Measurements from ENCODE around the gene CERS6. TPM values are rescaled to one million over a fixed set of nuclear protein-coding genes. Genes with fewer than 3 reads are reported as not detected.

CERS6 gene
- total and polyA plus RNA-seq, 2 of the 8 experiments (the other 6 are each of a cell fraction or from before 2014, with no cell fraction given): 6.8 to 28.2 TPM

DNA sequence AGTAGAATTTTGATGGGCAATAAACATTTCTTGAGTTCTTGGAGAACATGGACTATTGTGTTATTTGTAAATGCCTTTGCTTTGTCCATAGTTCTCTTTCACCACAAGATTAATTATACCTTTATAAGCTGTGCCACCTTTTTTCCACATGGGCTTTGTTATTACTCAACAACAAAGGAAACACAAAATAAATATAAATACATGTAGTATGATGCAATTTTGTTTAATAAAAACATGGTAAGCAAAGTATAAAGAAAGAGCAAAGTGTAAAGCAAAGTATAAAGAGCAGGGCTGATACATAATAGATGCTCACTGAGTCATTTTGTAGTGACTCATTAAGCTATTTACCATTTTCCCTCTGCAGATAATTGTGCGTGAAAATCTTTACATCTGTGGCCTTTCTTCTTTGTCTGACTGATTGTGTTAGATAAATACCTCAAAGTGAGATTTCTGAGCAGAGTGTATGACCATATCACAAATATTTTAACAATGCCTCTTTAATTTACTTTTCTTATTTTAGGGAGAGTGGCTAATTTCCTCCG is 80.9 kb downstream of the CERS6 start:
- no peak overlapping the region for H3K9ac ChIP-seq (replicated peaks in 1 of 4; ENCODE audit: extremely low read depth in 1 of 4, low read depth in 3 of 4, low read length in 3 of 4)
- H3K36me3 ChIP-seq (ENCODE audit: control insufficient read depth in 2 of 4, insufficient read depth in 4 of 4, low read length in 3 of 4): peaks cover 0 to 3% (median 0%) of the 10 kb centered on the region in 4 experiments; a peak in 1 of 8 replicates
- no peaks in the 10 kb centered on the region for H3K27me3 ChIP-seq (replicated peaks in 1 of 4; ENCODE audit: control insufficient read depth in 3 of 4, extremely low read depth in 1 of 4, insufficient read depth in 3 of 4, low read length in 3 of 4)
- no peak overlapping the region for H3K4me2 ChIP-seq (ENCODE audit: insufficient read depth in 1 of 2, low read depth in 2 of 2, low read length in 2 of 2)
- no peak overlapping the region for H2BK120ac ChIP-seq (replicated peaks; ENCODE audit: low read depth, low read length)
- H2AFZ ChIP-seq (ENCODE audit: low read length): no peak overlapping the region
- no peak overlapping the region for H3K56ac ChIP-seq (replicated peaks; ENCODE audit: insufficient read length, low read depth, low read length)
- H3K23ac ChIP-seq (ENCODE audit: insufficient read length): no peak overlapping the region
- no peak overlapping the region for H3K18ac ChIP-seq (ENCODE audit: extremely low read depth, low read length)
- ChIA-PET POLR2A (ENCODE audit: partially characterized antibody) (interaction anchor here (0.7 to 0.8 kb wide), 2 partner anchors 10 to 12 kb away, joined by 3 read pairs; no protein-coding TSS in a partner anchor), CTCF (ENCODE audit: partially characterized antibody) (no interaction called here)
- peaks cover 6% of the 10 kb centered on the region for H3K79me1 ChIP-seq (ENCODE audit: low read depth, low read length)
- no peak overlapping the region for H3K4me3 ChIP-seq (ENCODE audit: extremely low read depth in 1 of 4, insufficient read depth in 2 of 4, low read depth in 3 of 4, low read length in 4 of 4)
- peaks cover 0 to 3% of the 10 kb centered on the region in 2 experiments; a peak in 1 of 4 replicates for H3K9me3 ChIP-seq (ENCODE audit: insufficient read depth in 2 of 2, low read depth in 1 of 2, low read length in 1 of 2)
- peaks cover 0 to 90% of the 10 kb centered on the region in 2 experiments; a peak in 2 of 4 replicates for H3K79me2 ChIP-seq (ENCODE audit: control insufficient read depth in 1 of 2, insufficient read depth in 2 of 2, low read length in 2 of 2)
- H3K4me1 ChIP-seq (replicated peaks in 1 of 4; ENCODE audit: control insufficient read depth in 3 of 4, insufficient read depth in 4 of 4, low read length in 3 of 4): peaks cover 0 to 7% (median 2%) of the 10 kb centered on the region in 4 experiments; a peak in 4 of 7 replicates
- DNase-seq (ENCODE audit: low read depth in 1 of 2, low spot score in 2 of 2) (no peak), FAIRE-seq (no peak)
- no peak overlapping the region for H2BK12ac ChIP-seq (ENCODE audit: low read depth, low read length)
- H3K23me2 ChIP-seq (ENCODE audit: low read depth, low read length): no peaks in the 10 kb centered on the region
- H4K8ac ChIP-seq (ENCODE audit: extremely low read depth, insufficient read depth, low read length): no peak overlapping the region
- no peak overlapping the region for H3K27ac ChIP-seq (ENCODE audit: low read depth, low read length)
- no peak overlapping the region for H3K4ac ChIP-seq (replicated peaks; ENCODE audit: insufficient read length, low read depth, low read length)
- no peak overlapping the region for H2BK5ac ChIP-seq (ENCODE audit: low read depth, low read length)
- H3K14ac ChIP-seq (ENCODE audit: insufficient read length): no peak overlapping the region
- no peak overlapping the region for H4K91ac ChIP-seq (replicated peaks; ENCODE audit: insufficient read length, low read length)
- H2BK15ac ChIP-seq (ENCODE audit: low read length): no peak overlapping the region
- 90% methylated on average over 2 of the region's 2 CpGs; no CpG with 5 or more reads in 1 of the 2 experiments for WGBS, 2 experiments (ENCODE audit: extremely low coverage in 1 of 2, insufficient coverage in 1 of 2, insufficient read length in 1 of 2, insufficient replicate concordance in 2 of 2, low coverage in 1 of 2, low lambda C conversion rate in 2 of 2, missing lambda C conversion rate in 1 of 2)
- H4K20me1 ChIP-seq (replicated peaks in 1 of 2; ENCODE audit: control insufficient read depth in 1 of 2, insufficient read depth in 2 of 2, low read length in 2 of 2): peaks cover 0 to 2% of the 10 kb centered on the region in 2 experiments
- no peak overlapping the region for H2BK20ac ChIP-seq (ENCODE audit: low read length)
- TF ChIP-seq CTBP2 (IDR thresholded peaks at IDR 0.05; ENCODE audit: borderline replicate concordance, insufficient read depth, insufficient read length, low read length) (no peak), MAFK (IDR thresholded peaks at IDR 0.05; ENCODE audit: low read depth, low read length) (no peak), NRF1 (IDR thresholded peaks at IDR 0.05; ENCODE audit: low read depth, low read length) (no peak), BACH1 (IDR thresholded peaks at IDR 0.05; ENCODE audit: low read length) (no peak), BRCA1 (IDR thresholded peaks at IDR 0.05; ENCODE audit: low read depth, low read length) (no peak), CEBPB (IDR thresholded peaks at IDR 0.05; ENCODE audit: low read depth, low read length) (no peak), TEAD4 (IDR thresholded peaks at IDR 0.05; ENCODE audit: low read depth, low read length) (no peak), RFX5 (IDR thresholded peaks at IDR 0.05; ENCODE audit: borderline replicate concordance, low read depth, low read length) (no peak), RXRA (IDR thresholded peaks at IDR 0.05; ENCODE audit: insufficient read depth, low read depth, low read length) (no peak)
- TF ChIP-seq, protein P1, sequence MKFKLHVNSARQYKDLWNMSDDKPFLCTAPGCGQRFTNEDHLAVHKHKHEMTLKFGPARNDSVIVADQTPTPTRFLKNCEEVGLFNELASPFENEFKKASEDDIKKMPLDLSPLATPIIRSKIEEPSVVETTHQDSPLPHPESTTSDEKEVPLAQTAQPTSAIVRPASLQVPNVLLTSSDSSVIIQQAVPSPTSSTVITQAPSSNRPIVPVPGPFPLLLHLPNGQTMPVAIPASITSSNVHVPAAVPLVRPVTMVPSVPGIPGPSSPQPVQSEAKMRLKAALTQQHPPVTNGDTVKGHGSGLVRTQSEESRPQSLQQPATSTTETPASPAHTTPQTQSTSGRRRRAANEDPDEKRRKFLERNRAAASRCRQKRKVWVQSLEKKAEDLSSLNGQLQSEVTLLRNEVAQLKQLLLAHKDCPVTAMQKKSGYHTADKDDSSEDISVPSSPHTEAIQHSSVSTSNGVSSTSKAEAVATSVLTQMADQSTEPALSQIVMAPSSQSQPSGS (IDR thresholded peaks at IDR 0.05; ENCODE audit: low read length): no peak
- TF ChIP-seq, protein P2, sequence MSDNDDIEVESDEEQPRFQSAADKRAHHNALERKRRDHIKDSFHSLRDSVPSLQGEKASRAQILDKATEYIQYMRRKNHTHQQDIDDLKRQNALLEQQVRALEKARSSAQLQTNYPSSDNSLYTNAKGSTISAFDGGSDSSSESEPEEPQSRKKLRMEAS (IDR thresholded peaks at IDR 0.05): no peak
- no peak overlapping the region for H4K5ac ChIP-seq (ENCODE audit: insufficient read length, low read depth, low read length)
- H2AK5ac ChIP-seq (ENCODE audit: low read depth, low read length): no peak overlapping the region
